Bone marrow (tissue), 2 donors: ENCODE measurements around the gene PVRIG.
"Not testable (repeated sequence)": the region's sequence is repeated elsewhere in the genome, so short reads cannot be mapped to it uniquely, and the experiment has no call there.

ENCODE experiments used
- DNase-seq, 2 donors: peaks; one replicate each; lab custom pipeline; 2025; lab: John Stamatoyannopoulos, UW

Gene PVRIG

GRCh38 chr7:100219801-100220585, at the start of gene PVRIG:
Gene PVRIG, plus strand, starts transcription at chr7:100219949. Its CDS starts 22 bp downstream, at chr7:100219971.
- DNase-seq: not testable (repeated sequence)

GRCh38 chr7:100170101-100170897, 49.5 kb upstream of the PVRIG start:
- DNase-seq: no peak

DNA sequence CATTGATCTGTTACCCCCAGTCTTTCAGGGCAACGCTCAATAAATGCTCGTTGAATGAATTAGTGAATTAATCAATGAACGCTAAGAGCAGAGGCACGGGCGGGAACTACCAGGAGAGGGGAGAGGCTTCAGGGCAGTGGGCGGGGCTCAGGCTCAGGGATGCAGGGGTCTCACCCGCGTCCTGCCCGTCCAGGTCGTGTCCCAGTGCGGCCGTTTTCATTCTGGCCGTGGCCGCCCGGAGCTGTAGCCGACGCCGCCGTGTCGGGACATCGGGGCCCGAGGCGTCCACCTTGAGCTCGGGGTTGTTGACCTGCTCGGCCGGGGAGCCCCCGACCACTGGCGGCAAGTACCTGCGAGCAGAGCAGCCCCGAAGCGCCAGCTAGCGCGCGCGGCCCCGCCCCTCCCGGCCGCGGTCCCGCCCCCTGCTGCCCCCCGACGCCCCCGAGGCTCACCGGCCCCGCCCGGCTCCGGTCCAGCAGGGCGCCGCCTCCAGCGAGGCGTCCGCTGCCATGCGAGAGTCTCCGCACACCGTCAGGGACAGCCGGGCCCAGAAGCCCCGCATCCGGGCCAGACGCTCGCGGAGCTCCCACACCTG, 48.6 kb upstream of the PVRIG start:
- no peak for DNase-seq

DNA sequence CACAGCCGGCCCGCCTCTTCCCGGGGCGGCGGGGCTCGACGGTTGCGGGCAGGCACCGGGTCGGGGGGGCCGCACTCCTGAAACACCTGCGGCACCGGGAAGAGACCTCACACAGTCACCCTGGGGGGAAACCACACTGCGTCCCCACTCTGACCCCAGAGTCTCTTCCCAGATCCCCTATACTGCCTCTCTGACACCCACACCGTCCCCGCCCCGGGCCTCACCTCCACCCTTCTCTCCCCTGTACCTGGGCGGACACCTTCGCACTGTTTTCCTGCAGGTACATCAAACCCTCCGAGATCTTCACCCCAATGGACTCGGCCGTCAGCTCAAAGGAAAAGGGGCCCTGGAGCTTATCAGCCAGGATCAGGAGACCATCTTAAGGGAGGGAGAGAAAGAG, 47.9 kb upstream of the PVRIG start:
- DNase-seq: no peak

- DNase-seq: no peak
Observed at GRCh38 chr7:100173806-100174495, 45.8 kb upstream of the PVRIG start.

GRCh38 chr7:100174582-100174981, 45.2 kb upstream of the PVRIG start:
- DNase-seq: no peak

DNA sequence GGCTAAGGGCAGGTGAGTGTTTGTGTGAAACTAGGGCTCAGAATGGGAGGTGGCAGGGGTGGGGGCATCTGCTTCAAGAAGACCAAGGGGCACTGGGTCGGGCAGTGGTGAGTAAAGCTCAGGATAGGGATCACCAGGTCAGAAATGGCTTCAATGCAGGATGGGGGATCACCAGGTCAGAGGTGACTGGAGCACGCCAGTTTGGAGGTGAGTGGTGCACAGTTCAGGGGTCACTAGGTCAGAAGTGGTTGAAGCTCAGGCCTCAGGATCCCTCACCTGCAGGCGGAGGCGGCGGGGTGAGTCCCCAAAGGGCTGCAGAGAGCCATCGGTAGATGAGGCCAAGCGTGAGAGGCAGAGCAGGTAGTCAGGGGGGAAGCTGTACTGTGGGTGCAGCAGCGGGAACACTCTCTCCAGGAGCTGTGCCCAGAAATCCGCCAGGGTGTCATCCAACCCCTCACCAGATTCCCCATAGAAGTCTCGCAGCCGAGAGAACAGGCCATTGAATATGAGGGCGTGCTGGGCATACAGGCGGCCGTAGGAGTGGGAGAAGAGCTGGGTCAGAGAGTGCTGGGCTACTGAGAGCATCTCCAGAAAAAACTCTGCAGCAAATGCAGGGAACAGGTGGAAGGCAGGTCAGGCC, 44.3 kb upstream of the PVRIG start:
- no peak for DNase-seq

DNA sequence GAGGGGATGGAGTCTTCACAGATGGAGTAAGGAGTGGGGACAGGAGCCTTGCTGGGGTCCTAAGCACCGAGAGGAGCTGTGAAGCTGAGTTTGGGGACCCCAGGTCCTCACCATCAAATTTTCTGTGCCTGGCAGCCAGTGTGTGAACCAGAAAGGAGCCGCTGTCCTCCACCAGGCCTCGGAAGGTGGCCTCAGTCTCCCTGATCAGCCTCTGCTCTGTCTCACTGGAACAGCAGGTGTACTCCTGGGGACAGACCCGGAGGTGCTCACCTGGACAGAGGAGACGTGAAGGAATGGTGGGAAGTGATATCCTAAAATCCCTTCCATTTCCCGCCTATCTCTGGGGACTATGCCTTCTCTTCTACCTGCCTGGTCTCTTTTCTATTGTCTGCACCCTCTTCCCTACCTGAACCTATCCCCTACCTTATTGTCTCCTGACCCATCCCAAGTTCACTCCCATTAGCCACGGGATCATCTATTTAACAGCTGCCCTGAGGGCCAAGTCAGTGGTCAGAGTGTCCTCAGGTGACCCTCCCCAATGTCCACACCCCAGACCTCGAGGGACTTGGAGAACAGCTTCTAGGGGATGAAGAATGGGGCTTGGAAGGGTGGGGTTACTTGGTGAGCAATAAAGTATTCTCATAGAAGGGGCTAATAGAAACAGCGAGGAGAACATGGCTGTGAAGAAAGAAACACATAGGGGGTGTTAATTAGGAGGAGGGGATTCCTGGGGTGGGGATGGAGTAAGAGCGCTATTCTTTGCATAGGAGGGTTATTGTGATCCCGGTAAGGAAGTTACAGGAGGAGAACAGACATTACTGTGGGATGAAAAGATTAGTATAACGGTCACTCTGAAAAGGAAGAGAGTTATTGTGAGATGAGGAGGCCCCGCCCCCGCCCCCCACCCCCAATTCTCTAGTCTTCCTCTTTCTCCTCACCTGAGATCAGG, 43.4 kb upstream of the PVRIG start:
- DNase-seq: no peak

DNA sequence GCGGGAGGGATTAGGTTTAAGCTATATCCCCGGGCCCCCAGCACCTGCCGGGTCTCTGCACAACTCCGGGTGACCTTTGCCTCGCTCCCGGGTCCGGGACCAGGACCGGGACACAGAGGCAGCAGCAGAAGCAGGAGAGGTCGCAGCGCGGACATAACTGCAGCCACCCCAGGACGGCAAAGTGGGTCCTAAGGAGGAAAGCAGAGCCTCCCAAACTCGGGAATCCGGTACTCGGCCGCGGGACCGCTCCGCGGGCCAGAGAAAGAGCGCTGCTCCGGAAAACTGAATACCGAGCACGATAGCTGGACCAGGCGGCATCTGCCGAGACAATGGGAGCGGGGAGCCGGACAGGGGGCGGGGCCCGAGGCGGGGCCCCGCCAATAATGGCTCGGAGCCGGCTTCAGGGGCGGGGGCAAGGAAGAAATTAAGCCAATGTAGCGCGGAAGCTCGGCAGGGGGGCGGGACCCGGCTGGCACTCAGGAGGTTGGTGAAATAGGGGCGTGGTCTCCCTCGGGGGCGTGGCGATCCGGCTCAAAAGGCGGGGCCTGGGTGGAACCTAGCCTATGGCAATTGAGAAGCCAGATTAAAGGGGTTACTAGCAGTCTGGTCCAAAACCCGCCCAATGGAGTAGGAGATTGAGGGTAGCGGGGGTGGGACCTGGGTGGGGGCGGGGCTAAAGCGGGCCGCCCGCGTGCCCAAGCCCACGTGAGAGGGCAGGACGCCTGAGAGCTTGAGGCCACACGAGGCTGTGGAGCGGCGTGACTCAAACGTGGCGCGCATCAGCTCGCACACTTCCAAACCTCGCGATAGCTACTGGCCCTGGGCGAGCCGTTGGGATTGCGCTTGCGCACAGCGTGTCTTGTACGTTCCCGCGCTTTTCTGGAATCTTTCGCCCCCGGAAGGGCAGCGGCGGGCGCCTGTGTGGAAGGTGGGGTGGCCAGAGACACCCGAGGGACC, 42.4 kb upstream of the PVRIG start, which contains the start of the genes GPC2 and STAG3:
TSS of gene GPC2 (minus strand) at position 337 of the 957 bp plus-strand sequence. CDS start at position 155, 182 bp downstream.
TSS of gene STAG3 (plus strand) at position 874 of the 957 bp plus-strand sequence. CDS start 2,639 bp downstream, outside the sequence.
- peak; percentile 87 to 95 for DNase-seq

- not testable (repeated sequence) for DNase-seq
Observed at GRCh38 chr7:100180084-100180483, 39.7 kb upstream of the PVRIG start.

- not testable (repeated sequence) for DNase-seq
Observed at GRCh38 chr7:100182616-100183015, 37.1 kb upstream of the PVRIG start.

- not testable (repeated sequence) for DNase-seq
Observed at GRCh38 chr7:100183090-100183489, 36.7 kb upstream of the PVRIG start.

DNA sequence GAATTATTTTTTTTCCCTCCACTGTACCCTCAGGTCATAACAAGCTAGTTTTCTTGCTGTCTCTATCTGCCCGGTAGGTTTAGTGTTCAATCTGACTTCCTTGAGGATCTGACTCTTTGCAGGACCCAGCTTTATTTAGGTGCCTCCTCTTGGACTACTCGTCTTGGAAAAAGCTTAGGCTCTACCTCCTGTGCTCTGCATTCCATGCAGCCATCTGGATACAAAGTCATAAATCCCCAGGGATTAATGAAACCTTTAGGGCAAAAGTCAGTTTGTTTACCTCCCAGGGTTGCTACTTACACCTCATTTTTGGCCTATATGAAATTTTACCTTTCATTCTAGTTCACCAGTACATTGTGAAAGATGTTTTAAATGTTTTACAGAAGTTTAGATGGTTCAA, 34.0 kb upstream of the PVRIG start:
- DNase-seq: no peak

GRCh38 chr7:100189061-100189460, 30.7 kb upstream of the PVRIG start:
- DNase-seq: no peak

- no peak for DNase-seq
Observed at GRCh38 chr7:100190048-100190711, 29.6 kb upstream of the PVRIG start.

- DNase-seq: no peak
Observed at GRCh38 chr7:100191775-100192174, 28.0 kb upstream of the PVRIG start.

DNA sequence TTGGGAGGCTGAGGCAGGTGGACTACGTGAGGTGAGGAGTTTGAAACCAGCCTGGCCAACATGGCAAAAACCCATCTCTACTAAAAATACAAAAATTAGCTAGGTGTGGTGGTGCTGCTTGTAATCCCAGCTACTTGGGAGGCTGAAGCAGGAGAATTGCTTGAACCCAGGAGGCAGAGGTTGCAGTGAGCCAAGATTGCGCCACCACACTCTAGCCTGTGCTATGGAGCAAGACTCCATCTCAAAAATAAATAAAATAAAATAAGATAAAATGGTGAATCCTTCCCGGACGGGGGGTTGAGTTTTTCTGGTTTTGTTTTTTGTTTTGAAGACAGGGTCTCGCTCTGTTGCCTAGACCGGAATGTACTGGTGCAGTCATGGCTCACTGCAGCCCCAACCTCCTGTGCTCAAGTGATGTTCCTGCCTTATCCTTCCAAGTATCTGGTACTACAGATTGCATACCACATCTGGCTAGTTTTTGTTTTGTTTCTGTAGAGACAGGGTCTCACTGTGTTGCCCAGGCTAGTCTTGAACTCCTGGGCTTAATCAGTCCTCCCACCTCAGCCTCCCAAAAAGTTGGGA, 27.4 kb upstream of the PVRIG start:
- DNase-seq: not testable (repeated sequence)

DNA sequence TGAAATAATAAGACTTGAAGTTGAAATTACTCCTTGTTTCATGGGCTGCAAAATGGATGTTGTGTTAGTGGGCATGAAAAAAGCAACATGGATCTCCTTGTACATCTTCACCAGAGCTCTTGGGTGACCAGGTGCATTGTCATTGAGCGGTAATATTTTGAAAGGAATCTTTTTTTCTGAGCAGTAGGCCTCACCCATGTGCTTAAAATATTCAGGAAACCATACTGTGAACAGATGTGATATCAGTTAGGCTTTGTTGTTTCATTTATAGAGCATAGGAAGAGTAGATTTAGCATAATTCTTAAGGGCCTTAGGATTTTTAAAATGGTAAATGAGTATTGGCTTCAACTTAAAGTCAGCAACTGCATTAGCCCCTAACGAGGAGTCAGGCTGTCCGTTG, 26.8 kb upstream of the PVRIG start:
- no peak for DNase-seq
